ENCODE results near the gene ZBTB18. TPM values are rescaled to one million over a fixed set of nuclear protein-coding genes. Genes with fewer than 3 reads are reported as not detected.

ZBTB18 gene
- total and polyA plus RNA-seq, 10 donors = 17.2 to 43.0 (median 32.8) TPM

- intact Hi-C loops (cut with DNase I; ENCODE audit: low total_unique reads) = no loop called here
- Histone ChIP-seq H3K36me3 (no peaks in the 10 kb centered on the region), H3K27ac (no peak overlapping the region), H3K4me1 (peaks cover 0 to 6% (median 0%) of the 10 kb centered on the region in 6 donors), H3K9me3 (no peaks in the 10 kb centered on the region), H3K4me3 (no peak overlapping the region), H3K27me3 (replicated peaks in 1 of 7) (no peaks in the 10 kb centered on the region)
- 83 to 95% (median 87%) methylated on average over 6 of the region's 6 CpGs for WGBS, 5 donors
- DNase-seq = no peak
- TF ChIP-seq POLR2A (IDR thresholded peaks at IDR 0.05) = no peak
- TF ChIP-seq, protein P1, sequence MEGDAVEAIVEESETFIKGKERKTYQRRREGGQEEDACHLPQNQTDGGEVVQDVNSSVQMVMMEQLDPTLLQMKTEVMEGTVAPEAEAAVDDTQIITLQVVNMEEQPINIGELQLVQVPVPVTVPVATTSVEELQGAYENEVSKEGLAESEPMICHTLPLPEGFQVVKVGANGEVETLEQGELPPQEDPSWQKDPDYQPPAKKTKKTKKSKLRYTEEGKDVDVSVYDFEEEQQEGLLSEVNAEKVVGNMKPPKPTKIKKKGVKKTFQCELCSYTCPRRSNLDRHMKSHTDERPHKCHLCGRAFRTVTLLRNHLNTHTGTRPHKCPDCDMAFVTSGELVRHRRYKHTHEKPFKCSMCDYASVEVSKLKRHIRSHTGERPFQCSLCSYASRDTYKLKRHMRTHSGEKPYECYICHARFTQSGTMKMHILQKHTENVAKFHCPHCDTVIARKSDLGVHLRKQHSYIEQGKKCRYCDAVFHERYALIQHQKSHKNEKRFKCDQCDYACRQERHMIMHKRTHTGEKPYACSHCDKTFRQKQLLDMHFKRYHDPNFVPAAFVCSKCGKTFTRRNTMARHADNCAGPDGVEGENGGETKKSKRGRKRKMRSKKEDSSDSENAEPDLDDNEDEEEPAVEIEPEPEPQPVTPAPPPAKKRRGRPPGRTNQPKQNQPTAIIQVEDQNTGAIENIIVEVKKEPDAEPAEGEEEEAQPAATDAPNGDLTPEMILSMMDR (IDR thresholded peaks at IDR 0.05 in 8 of 11, conservative IDR thresholded peaks at IDR 0.05 in 3 of 11) = no peak
Measured at GRCh38 chr1:244063498-244063897, 12.4 kb downstream of the ZBTB18 start.

DNA sequence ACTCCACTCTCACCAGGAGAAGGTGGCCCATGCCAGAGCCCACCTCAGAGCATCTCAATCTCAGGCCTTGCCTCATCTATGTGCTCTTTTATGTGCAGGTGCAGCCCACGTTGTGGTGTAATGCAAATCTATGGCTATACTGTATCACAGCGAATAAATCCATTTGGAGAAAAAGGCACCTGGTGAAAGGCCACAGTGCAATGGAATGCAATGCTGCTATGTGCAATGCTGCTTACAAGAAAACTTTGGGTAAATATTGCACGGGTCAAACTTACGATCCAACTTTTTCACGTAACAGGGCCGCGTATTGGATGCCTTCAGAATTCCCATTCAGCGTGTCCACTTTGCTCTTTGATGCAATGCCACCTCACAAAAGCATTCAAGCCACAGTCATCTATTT is 13.5 kb downstream of the ZBTB18 start:
- no peak for TF ChIP-seq POLR2A (IDR thresholded peaks at IDR 0.05)
- TF ChIP-seq, protein P1 (IDR thresholded peaks at IDR 0.05 in 8 of 11, conservative IDR thresholded peaks at IDR 0.05 in 3 of 11) = no peak
- peaks cover 0 to 6% (median 0%) of the 10 kb centered on the region in 6 donors for H3K4me1 ChIP-seq
- H3K36me3 ChIP-seq = no peaks in the 10 kb centered on the region
- H3K27me3 ChIP-seq (replicated peaks in 1 of 7) = no peaks in the 10 kb centered on the region
- H3K27ac ChIP-seq = no peak overlapping the region
- no peak for DNase-seq
- WGBS, 5 donors = 92 to 97% (median 94%) methylated on average over 8 of the region's 8 CpGs
- H3K4me3 ChIP-seq = no peak overlapping the region
- H3K9me3 ChIP-seq = no peaks in the 10 kb centered on the region
- intact Hi-C loops (cut with DNase I; ENCODE audit: low total_unique reads) = no loop called here

DNA sequence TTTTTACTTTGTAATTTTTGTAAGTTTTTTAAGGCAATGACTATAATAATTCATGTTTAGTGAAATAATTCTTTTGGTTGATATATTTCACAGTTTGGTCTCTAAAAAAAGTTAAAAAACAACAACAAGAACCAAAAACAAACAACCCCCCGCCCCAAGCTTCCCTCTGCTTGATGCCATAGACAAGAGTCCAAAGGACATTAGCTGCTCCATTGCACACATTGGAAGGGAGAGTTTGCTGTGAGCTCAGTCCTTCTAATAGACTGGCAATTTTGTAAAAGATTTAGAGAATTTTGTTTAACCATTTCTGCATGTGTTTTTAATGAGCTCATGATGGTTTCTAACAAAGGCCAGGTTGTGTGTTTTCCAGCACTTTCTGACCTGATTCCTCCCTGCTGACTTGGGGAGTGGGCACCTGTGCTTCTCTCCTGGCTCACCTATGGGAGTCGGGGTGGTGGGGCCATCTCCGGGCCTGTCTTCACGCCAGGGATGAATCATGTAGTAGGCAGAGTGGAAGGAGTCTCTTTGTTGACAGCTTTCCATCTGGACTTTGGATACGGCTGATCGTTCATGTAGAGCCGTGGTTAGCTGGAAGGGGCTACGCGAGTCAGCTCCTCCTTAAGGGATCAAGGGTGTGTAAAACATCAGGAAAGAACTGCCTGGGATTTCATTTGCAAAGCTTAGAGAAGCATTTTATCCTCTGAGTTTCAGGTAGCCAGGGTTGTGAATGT is 14.1 kb downstream of the ZBTB18 start:
- WGBS, 5 donors = 89 to 92% (median 91%) methylated on average over 9 of the region's 9 CpGs
- DNase-seq = no peak
- Histone ChIP-seq H3K36me3 (no peaks in the 10 kb centered on the region), H3K27me3 (replicated peaks in 1 of 7) (no peaks in the 10 kb centered on the region), H3K27ac (no peak overlapping the region), H3K4me1 (peaks cover 0 to 6% (median 0%) of the 10 kb centered on the region in 6 donors), H3K9me3 (no peaks in the 10 kb centered on the region), H3K4me3 (no peak overlapping the region)
- intact Hi-C loops (cut with DNase I; ENCODE audit: low total_unique reads) = no loop called here
- no peak for TF ChIP-seq POLR2AphosphoS5 (IDR thresholded peaks at IDR 0.05)
- TF ChIP-seq POLR2A (IDR thresholded peaks at IDR 0.05) = no peak
- TF ChIP-seq, protein P1 (IDR thresholded peaks at IDR 0.05 in 8 of 11, conservative IDR thresholded peaks at IDR 0.05 in 3 of 11) = no peak

DNA sequence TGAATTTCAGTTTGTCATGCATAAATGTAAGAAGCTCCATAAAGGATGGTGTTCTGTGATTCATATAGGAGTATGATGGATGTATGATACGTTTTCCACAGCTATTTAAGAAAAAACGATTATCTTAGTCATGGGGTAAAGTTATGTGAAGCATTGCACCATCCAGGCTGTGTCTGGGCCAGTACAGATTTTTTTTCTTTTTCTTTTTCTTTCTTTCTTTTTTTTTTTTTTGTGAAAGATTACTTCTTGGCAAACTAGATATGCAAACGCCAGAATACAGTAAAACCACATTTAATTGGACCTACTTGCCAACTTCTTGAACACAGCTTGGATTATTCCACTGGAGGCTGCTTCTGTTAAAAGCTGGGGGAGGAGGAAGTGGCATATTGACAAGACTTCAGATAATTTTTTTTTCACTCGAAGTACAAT is 14.9 kb downstream of the ZBTB18 start:
- Histone ChIP-seq H3K36me3 (no peaks in the 10 kb centered on the region), H3K27ac (no peak overlapping the region), H3K27me3 (replicated peaks in 1 of 7) (no peaks in the 10 kb centered on the region), H3K9me3 (no peaks in the 10 kb centered on the region), H3K4me1 (peaks cover 0 to 6% (median 0%) of the 10 kb centered on the region in 6 donors), H3K4me3 (no peak overlapping the region)
- TF ChIP-seq POLR2AphosphoS5 (IDR thresholded peaks at IDR 0.05) = no peak
- TF ChIP-seq, protein P1 (IDR thresholded peaks at IDR 0.05 in 8 of 11, conservative IDR thresholded peaks at IDR 0.05 in 3 of 11) = no peak
- no peak for TF ChIP-seq POLR2A (IDR thresholded peaks at IDR 0.05)
- intact Hi-C loops (cut with DNase I; ENCODE audit: low total_unique reads) = no loop called here
- no peak for DNase-seq
- WGBS, 5 donors = 19 to 46% (median 25%) methylated on average over 4 of the region's 4 CpGs

Measured in spleen (tissue), 11 donors.